Vagina (tissue), 2 donors: ENCODE data around the gene CADPS.

Experiments used
- CTCF ChIP-seq, 3 experiments: fragments of 450-650 bp in 2 of 3; fragments of 200-600 bp in 1 of 3; sonication (generic) in 1 of 3; IDR thresholded peaks; one replicate each; pipeline ENCODE4 v1.5.1; 2017 to 2019; ENCODE audit warnings: antibody characterized with exemption in 3 of 3, mild to moderate bottlenecking in 2 of 3, moderate library complexity in 2 of 3
- POLR2A ChIP-seq, 2 donors: fragments of 450-650 bp; IDR thresholded peaks; one replicate each; pipeline ENCODE4 v1.6.1; 2017; ENCODE audit warnings: antibody characterized with exemption in 2 of 2, mild to moderate bottlenecking in 2 of 2, moderate library complexity in 2 of 2
- POLR2AphosphoS5 ChIP-seq, 2 donors: sonication (generic); formaldehyde crosslinking; IDR thresholded peaks; one replicate each; pipeline ENCODE4 v1.9.0; 2017; ENCODE audit warnings: antibody characterized with exemption in 2 of 2, mild to moderate bottlenecking in 2 of 2, low read depth in 1 of 2; ENCODE audit not compliant: insufficient read depth in 1 of 2

GRCh38 chr3:62403765-62404164 lies 471.5 kb downstream of the CADPS start:
- no peak for TF ChIP-seq POLR2A (IDR thresholded peaks at IDR 0.05)
- no peak for TF ChIP-seq CTCF (IDR thresholded peaks at IDR 0.05)
- TF ChIP-seq POLR2AphosphoS5 (IDR thresholded peaks at IDR 0.05; ENCODE audit: insufficient read depth in 1 of 2, low read depth in 1 of 2) = no peak
